Superior temporal gyrus (tissue), 1 donor: ENCODE measurements around the gene JMJD1C.

Experiments
- DNase-seq: peaks from one replicate; pipeline ENCODE4 v3.0.0-alpha.2; 2016; ENCODE audit errors: extremely low spot score

JMJD1C gene

GRCh38 chr10:63132651-63133055 is 333.1 kb downstream of the JMJD1C start:
- DNase-seq = no peak

- DNase-seq = no peak
These were observed 335.9 kb downstream of the JMJD1C start for GRCh38 chr10:63129888-63130287.

- no peak for DNase-seq
These were observed 337.3 kb downstream of the JMJD1C start for GRCh38 chr10:63128443-63128842.

GRCh38 chr10:63125459-63125858 is 340.3 kb downstream of the JMJD1C start:
- DNase-seq = no peak

GRCh38 chr10:63123727-63124362 is 341.9 kb downstream of the JMJD1C start:
- no peak for DNase-seq

- DNase-seq = no peak
These were observed 345.2 kb downstream of the JMJD1C start for GRCh38 chr10:63120554-63120953.

- no peak for DNase-seq
These were observed 346.7 kb downstream of the JMJD1C start for GRCh38 chr10:63119041-63119440.
